OCI-LY7 (cell line): Measurements from ENCODE around the gene TMEM185B. TPM values are rescaled to one million over a fixed set of nuclear protein-coding genes. Genes with fewer than 3 reads are reported as not detected.

Source experiments
- BruUV-seq: library from RNA; stranded (reverse); fragments of 400-500 nt; replicated peaks from 2 replicates; lab custom pipeline; 2021; lab: Mats Ljungman, UMichigan
- CTCF ChIA-PET: fragments of 300-600 bp; sonication (Branson Sonifier 250); formaldehyde crosslinking; loops from one replicate; lab custom pipeline; 2022; ENCODE audit warnings: antibody characterized with exemption; ENCODE audit not compliant: unreplicated experiment; lab: Charles Lee
- POLR2A ChIA-PET: fragments of 300-600 bp; sonication (Branson Sonifier 250); formaldehyde crosslinking; loops from one replicate; lab custom pipeline; 2022; ENCODE audit warnings: antibody characterized with exemption; lab: Charles Lee
- DNase-seq: peaks from one replicate; pipeline ENCODE4 v3.0.0-alpha.2; 2015; ENCODE audit warnings: low spot score
- H2AFZ ChIP-seq: fragments of 200-600 bp; sonication (generic), shearing (Covaris generic); 2 replicates; pipeline ENCODE4 v1.6.1; 2014; ENCODE audit warnings: mild to moderate bottlenecking, antibody characterized with exemption, low read length, moderate library complexity
- H3K27ac ChIP-seq: fragments of 200-600 bp; sonication (generic); 2 replicates; pipeline ENCODE4 v1.5.1; 2014; ENCODE audit warnings: mixed run types, low read depth, mild to moderate bottlenecking, moderate library complexity, low read length, inconsistent platforms; ENCODE audit not compliant: poor library complexity, severe bottlenecking
- H3K36me3 ChIP-seq: fragments of 200-600 bp; sonication (generic); 2 replicates; pipeline ENCODE4 v1.6.1; 2014; ENCODE audit warnings: mild to moderate bottlenecking, antibody characterized with exemption, low read length, moderate library complexity, mixed read lengths; ENCODE audit not compliant: insufficient read depth
- H3K4me1 ChIP-seq: fragments of 200-600 bp; sonication (generic); 2 replicates; pipeline ENCODE4 v1.5.1; 2014; ENCODE audit warnings: mild to moderate bottlenecking, low read length; ENCODE audit not compliant: insufficient read depth, poor library complexity, severe bottlenecking
- H3K4me2 ChIP-seq: fragments of 200-600 bp; sonication (generic); 2 replicates; pipeline ENCODE4 v1.6.1; 2014; ENCODE audit warnings: mild to moderate bottlenecking, low read length
- H3K4me3 ChIP-seq: fragments of 200-600 bp; sonication (generic); 2 replicates; pipeline ENCODE4 v1.5.1; 2014; ENCODE audit warnings: mild to moderate bottlenecking, low read depth, low read length; ENCODE audit not compliant: poor library complexity, severe bottlenecking
- H3K79me2 ChIP-seq: fragments of 200-600 bp; sonication (generic); 2 replicates; pipeline ENCODE4 v1.6.1; 2016; ENCODE audit warnings: low read depth, mild to moderate bottlenecking, low read length, moderate library complexity, mixed read lengths; ENCODE audit not compliant: insufficient read depth
- H3K9me2 ChIP-seq: fragments of 200-600 bp; sonication (generic); 2 replicates; pipeline ENCODE4 v1.6.1; 2016; ENCODE audit warnings: mild to moderate bottlenecking, low read length, mixed read lengths; ENCODE audit not compliant: insufficient read depth
- H3K9me3 ChIP-seq: fragments of 200-600 bp; sonication (generic); 2 replicates; pipeline ENCODE4 v1.6.1; 2014; ENCODE audit warnings: mild to moderate bottlenecking, mixed run types, low read length, mixed read lengths
- H4K20me1 ChIP-seq: fragments of 200-600 bp; sonication (generic); 2 replicates; pipeline ENCODE4 v1.6.1; 2014; ENCODE audit warnings: mild to moderate bottlenecking, antibody characterized with exemption, low read length, moderate library complexity, mixed read lengths; ENCODE audit not compliant: insufficient read depth
- EZH2phosphoT487 ChIP-seq: fragments of 200-600 bp; sonication (generic); IDR thresholded peaks from 2 replicates; pipeline ENCODE4 v1.6.1; 2018; ENCODE audit warnings: low read depth, borderline replicate concordance, mild to moderate bottlenecking, mixed run types, antibody characterized with exemption, low read length, moderate library complexity, mixed read lengths
- intact Hi-C: fragments of 100-400 bp; cut with micrococcal nuclease; formaldehyde crosslinking; loops from one replicate; pipeline ENCODE4 v1.10.0; 2022; ENCODE audit not compliant: unreplicated experiment
- total RNA-seq, 2 experiments: library from RNA; depleted of rRNA in 1 of 2; stranded (reverse); fragments of >200 nt in 1 of 2; shearing (Covaris generic) in 1 of 2; gene quantifications; 2 replicates each; pipeline ENCODE4 v1.2.3, GENCODE V29; 2014 to 2022
- TF ChIP-seq, protein P1 (sequence below): fragments of 200-600 bp; sonication (generic); conservative IDR thresholded peaks from 2 replicates; pipeline ENCODE4 v1.5.1; 2014; ENCODE audit warnings: mild to moderate bottlenecking, antibody characterized with exemption, low read length, moderate library complexity, mixed read lengths

Gene TMEM185B
- total RNA-seq, 2 experiments from 2014 or later: 24.4 to 30.2 TPM

- TF ChIP-seq, protein P1, sequence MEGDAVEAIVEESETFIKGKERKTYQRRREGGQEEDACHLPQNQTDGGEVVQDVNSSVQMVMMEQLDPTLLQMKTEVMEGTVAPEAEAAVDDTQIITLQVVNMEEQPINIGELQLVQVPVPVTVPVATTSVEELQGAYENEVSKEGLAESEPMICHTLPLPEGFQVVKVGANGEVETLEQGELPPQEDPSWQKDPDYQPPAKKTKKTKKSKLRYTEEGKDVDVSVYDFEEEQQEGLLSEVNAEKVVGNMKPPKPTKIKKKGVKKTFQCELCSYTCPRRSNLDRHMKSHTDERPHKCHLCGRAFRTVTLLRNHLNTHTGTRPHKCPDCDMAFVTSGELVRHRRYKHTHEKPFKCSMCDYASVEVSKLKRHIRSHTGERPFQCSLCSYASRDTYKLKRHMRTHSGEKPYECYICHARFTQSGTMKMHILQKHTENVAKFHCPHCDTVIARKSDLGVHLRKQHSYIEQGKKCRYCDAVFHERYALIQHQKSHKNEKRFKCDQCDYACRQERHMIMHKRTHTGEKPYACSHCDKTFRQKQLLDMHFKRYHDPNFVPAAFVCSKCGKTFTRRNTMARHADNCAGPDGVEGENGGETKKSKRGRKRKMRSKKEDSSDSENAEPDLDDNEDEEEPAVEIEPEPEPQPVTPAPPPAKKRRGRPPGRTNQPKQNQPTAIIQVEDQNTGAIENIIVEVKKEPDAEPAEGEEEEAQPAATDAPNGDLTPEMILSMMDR: no peak
- TF ChIP-seq EZH2phosphoT487: no peak
- ChIA-PET POLR2A (interaction anchor here (0.6 to 1.1 kb wide), 2 partner anchors 9 to 476 kb away, joined by 3 to 6 read pairs; no protein-coding TSS in a partner anchor), CTCF (no interaction called here)
- Histone ChIP-seq H3K9me2 (no peaks in the 10 kb centered on the region), H3K79me2 (no peaks in the 10 kb centered on the region), H3K36me3 (no peaks in the 10 kb centered on the region), H3K4me2 (no peak overlapping the region), H3K27ac (no peak overlapping the region), H4K20me1 (no peaks in the 10 kb centered on the region), H3K4me1 (no peaks in the 10 kb centered on the region), H3K9me3 (no peaks in the 10 kb centered on the region), H3K4me3 (no peak overlapping the region), H2AFZ (no peak overlapping the region)
- no peak for DNase-seq
- no TSS peak for BruUV-seq
- intact Hi-C loops: loop anchor here (10.0 kb wide), 1 partner anchor 476 kb away; no protein-coding TSS in a partner anchor
These were observed 14.5 kb downstream of the TMEM185B start for GRCh38 chr2:120208381-120209353.

DNA sequence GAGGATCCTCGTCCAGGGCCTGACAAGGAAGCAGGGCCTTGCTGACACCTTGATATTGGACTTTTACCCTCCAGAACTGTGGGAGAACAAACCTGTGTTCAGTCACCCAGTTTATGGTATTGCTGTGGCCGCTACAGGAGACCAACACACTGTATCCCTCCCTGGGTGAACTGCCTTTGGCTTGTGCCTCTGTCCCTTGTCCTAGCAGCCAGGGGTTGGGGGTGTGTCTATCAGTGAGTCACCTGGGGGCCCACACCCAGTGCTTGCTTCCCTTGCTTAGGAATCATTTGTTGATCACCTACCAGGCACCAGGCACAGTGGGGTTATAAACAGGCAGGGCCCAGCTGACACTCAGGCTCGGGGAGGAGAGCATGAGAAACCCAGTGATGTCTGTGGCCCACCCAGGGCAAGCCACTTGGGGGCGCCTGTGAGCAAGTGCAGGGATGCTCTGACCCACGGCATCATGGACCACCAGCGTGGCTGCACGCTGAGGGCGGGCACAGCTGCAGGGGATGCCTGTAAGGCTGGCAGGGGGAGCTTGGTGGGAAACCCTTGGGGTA, 17.1 kb downstream of the TMEM185B start:
- Histone ChIP-seq H3K4me3 (no peak overlapping the region), H3K27ac (no peak overlapping the region), H4K20me1 (no peaks in the 10 kb centered on the region), H3K9me2 (no peaks in the 10 kb centered on the region), H3K4me2 (no peak overlapping the region), H2AFZ (no peak overlapping the region), H3K9me3 (no peaks in the 10 kb centered on the region), H3K36me3 (no peaks in the 10 kb centered on the region), H3K4me1 (no peaks in the 10 kb centered on the region), H3K79me2 (no peaks in the 10 kb centered on the region)
- intact Hi-C loops: loop anchor here (1.0 to 10.0 kb wide), 2 partner anchors 107 to 479 kb away; no protein-coding TSS in a partner anchor
- ChIA-PET CTCF (interaction anchor here (0.5 to 0.9 kb wide), 3 partner anchors 11 to 411 kb away, joined by 3 read pairs; no protein-coding TSS in a partner anchor), POLR2A (interaction anchor here (0.5 kb wide), 1 partner anchor 11 kb away, joined by 3 read pairs; no protein-coding TSS in a partner anchor)
- TF ChIP-seq EZH2phosphoT487: no peak
- TF ChIP-seq, protein P1: peak; percentile 79
- DNase-seq: peak; percentile 48
- BruUV-seq: no TSS peak
